Measurements from ENCODE around the gene CCP110. TPM values are rescaled to one million over a fixed set of nuclear protein-coding genes. Genes with fewer than 3 reads are reported as not detected.
"Not testable (repeated sequence)": the region's sequence is repeated elsewhere in the genome, so short reads cannot be mapped to it uniquely, and the experiment has no call there.

CCP110 gene
- total and polyA plus RNA-seq, 2 experiments from 2014 or later = 10.7 to 20.9 TPM

- not testable (repeated sequence) for DNase-seq (ENCODE audit: low spot score); H3K4me3 Mint-ChIP-seq
- peaks cover 34% of the 10 kb centered on the region for H3K36me3 ChIP-seq (ENCODE audit: insufficient read depth)
These were observed 19.7 kb downstream of the CCP110 start for GRCh38 chr16:19543278-19543996.

GRCh38 chr16:19548144-19548543, 24.4 kb downstream of the CCP110 start:
- Histone ChIP-seq H3K9me2 (ENCODE audit: insufficient read depth) (no peaks in the 10 kb centered on the region), H4K20me1 (replicated peaks; ENCODE audit: insufficient read depth) (no peaks in the 10 kb centered on the region), H3K36me3 (ENCODE audit: insufficient read depth) (peaks cover 27% of the 10 kb centered on the region), H3K79me2 (replicated peaks; ENCODE audit: insufficient read depth) (no peaks in the 10 kb centered on the region), H2AFZ (no peak overlapping the region), H3K4me2 (no peak overlapping the region), H3K4me1 (ENCODE audit: insufficient read depth) (no peaks in the 10 kb centered on the region), H3F3A (replicated peaks; ENCODE audit: low read depth) (no peaks in the 10 kb centered on the region), H3K27me3 (ENCODE audit: insufficient read depth) (no peaks in the 10 kb centered on the region), H3K4me3 (no peak overlapping the region), H3K27ac (ENCODE audit: low read depth) (no peak overlapping the region)
- peaks cover 24% of the 10 kb centered on the region for H3K36me3 Mint-ChIP-seq (ENCODE audit: low read depth)
- H3K4me1 Mint-ChIP-seq = no peaks in the 10 kb centered on the region
- no peaks in the 10 kb centered on the region for H3K27me3 Mint-ChIP-seq (ENCODE audit: insufficient read depth, low read depth, poor library complexity)
- TF ChIP-seq ZNF462 (CRISPR knock-in tag; IDR thresholded peaks at IDR 0.05) (no peak), ZNF114 (CRISPR knock-in tag; IDR thresholded peaks at IDR 0.05) (no peak), REST (IDR thresholded peaks at IDR 0.05; ENCODE audit: unreplicated experiment) (no peak), EZH2 (IDR thresholded peaks at IDR 0.05; ENCODE audit: low read depth, unreplicated experiment) (no peak), CTCF (conservative IDR thresholded peaks at IDR 0.05; ENCODE audit: low read depth in 2 of 2) (no peak), CREB1 (CRISPR knock-in tag; IDR thresholded peaks at IDR 0.05; ENCODE audit: low read depth) (no peak)
- no peaks in the 10 kb centered on the region for H3K9me3 Mint-ChIP-seq
- ATAC-seq = no peak
- no peak for DNase-seq (ENCODE audit: low spot score)
- no peak overlapping the region for H3K27ac Mint-ChIP-seq
- H3K4me3 Mint-ChIP-seq = no peak overlapping the region

More at GRCh38 chr16:19543278-19543996, 19.7 kb downstream of the CCP110 start:
- not testable (repeated sequence) for H3K9me2 ChIP-seq (ENCODE audit: insufficient read depth); H3K4me2 ChIP-seq; H3K4me3 ChIP-seq; H3K9me3 Mint-ChIP-seq; H3K27me3 ChIP-seq (ENCODE audit: insufficient read depth); H2AFZ ChIP-seq; H3F3A ChIP-seq (replicated peaks; ENCODE audit: low read depth); H3K4me1 ChIP-seq (ENCODE audit: insufficient read depth); ATAC-seq; H3K79me2 ChIP-seq (replicated peaks; ENCODE audit: insufficient read depth); H3K27ac ChIP-seq (ENCODE audit: low read depth); H4K20me1 ChIP-seq (replicated peaks; ENCODE audit: insufficient read depth); H3K27me3 Mint-ChIP-seq (ENCODE audit: insufficient read depth, low read depth, poor library complexity); H3K4me1 Mint-ChIP-seq; H3K27ac Mint-ChIP-seq
- peaks cover 48% of the 10 kb centered on the region for H3K36me3 Mint-ChIP-seq (ENCODE audit: low read depth)

Measured in GM23338 (cell line).